Loucy (cell line): Measurements from ENCODE around the gene SORCS1.

ENCODE experiments used
- H2AFZ ChIP-seq: fragments of 200-600 bp; sonication (generic); 2 replicates; pipeline ENCODE4 v1.6.0; 2016; ENCODE audit warnings: antibody characterized with exemption, mild to moderate bottlenecking, low read length, moderate library complexity
- H3F3A ChIP-seq: fragments of 200-600 bp; 2 replicates; pipeline ENCODE4 v1.6.0; 2016; ENCODE audit warnings: antibody characterized with exemption, low read depth, mild to moderate bottlenecking
- H3K27me3 ChIP-seq: fragments of 200-600 bp; sonication (generic); 2 replicates; pipeline ENCODE4 v1.6.1; 2014; ENCODE audit warnings: low read length, mild to moderate bottlenecking; ENCODE audit not compliant: insufficient read depth, poor library complexity, severe bottlenecking
- H3K36me3 ChIP-seq: fragments of 200-600 bp; sonication (generic); 2 replicates; pipeline ENCODE4 v1.6.1; 2016; ENCODE audit warnings: low read length; ENCODE audit not compliant: insufficient read depth
- H3K4me1 ChIP-seq: fragments of 200-600 bp; sonication (generic); 2 replicates; pipeline ENCODE4 v1.5.1; 2014; ENCODE audit warnings: low read length, mild to moderate bottlenecking; ENCODE audit not compliant: insufficient read depth, poor library complexity, severe bottlenecking
- H3K4me2 ChIP-seq: fragments of 200-600 bp; sonication (generic); 2 replicates; pipeline ENCODE4 v1.6.0; 2014; ENCODE audit warnings: antibody characterized with exemption, low read length, low read depth, mild to moderate bottlenecking; ENCODE audit not compliant: poor library complexity, severe bottlenecking
- H3K4me3 ChIP-seq: fragments of 200-600 bp; sonication (generic); 2 replicates; pipeline ENCODE4 v1.5.1; 2014; ENCODE audit warnings: low read length, mild to moderate bottlenecking, mixed read lengths; ENCODE audit not compliant: poor library complexity, severe bottlenecking
- H3K79me2 ChIP-seq: fragments of 200-600 bp; sonication (generic); 2 replicates; pipeline ENCODE4 v1.6.1; 2014; ENCODE audit warnings: low read length; ENCODE audit not compliant: insufficient read depth
- H3K9ac ChIP-seq: fragments of 200-600 bp; sonication (generic); 2 replicates; pipeline ENCODE4 v1.6.0; 2014; ENCODE audit warnings: mild to moderate bottlenecking, low read depth, low read length, moderate library complexity; ENCODE audit not compliant: poor library complexity, severe bottlenecking
- H3K9me2 ChIP-seq: fragments of 200-600 bp; sonication (generic); replicated peaks from 2 replicates; pipeline ENCODE4 v1.6.1; 2016; ENCODE audit warnings: low read depth, low read length, mixed read lengths
- H3K9me3 ChIP-seq: fragments of 200-600 bp; sonication (generic); 2 replicates; pipeline ENCODE4 v1.6.1; 2014; ENCODE audit warnings: mild to moderate bottlenecking, antibody characterized with exemption, low read length, low read depth; ENCODE audit not compliant: insufficient read depth
- H4K20me1 ChIP-seq: fragments of 200-600 bp; sonication (generic); 2 replicates; pipeline ENCODE4 v1.6.0; 2014; ENCODE audit warnings: antibody characterized with exemption, low read length, mild to moderate bottlenecking; ENCODE audit not compliant: insufficient read depth, poor library complexity, severe bottlenecking
- CTCF ChIP-seq: fragments of 200-600 bp; sonication (generic); conservative IDR thresholded peaks from 2 replicates; pipeline ENCODE4 v1.5.1; 2014; ENCODE audit warnings: mild to moderate bottlenecking, antibody characterized with exemption, low read length
- EZH2phosphoT487 ChIP-seq: fragments of 200-600 bp; IDR thresholded peaks from 2 replicates; pipeline ENCODE4 v1.6.1; 2018; ENCODE audit warnings: antibody characterized with exemption, mild to moderate bottlenecking, moderate library complexity, borderline replicate concordance

The SORCS1 gene

GRCh38 chr10:106660550-106660949 is 504.0 kb downstream of the SORCS1 start:
- Histone ChIP-seq H4K20me1 (no peaks in the 10 kb centered on the region), H3K9ac (no peak overlapping the region), H2AFZ (no peak overlapping the region), H3K9me3 (no peaks in the 10 kb centered on the region), H3K9me2 (no peaks in the 10 kb centered on the region), H3K36me3 (no peaks in the 10 kb centered on the region), H3K79me2 (no peaks in the 10 kb centered on the region), H3F3A (no peaks in the 10 kb centered on the region), H3K4me2 (no peak overlapping the region), H3K4me3 (no peak overlapping the region), H3K27me3 (no peaks in the 10 kb centered on the region), H3K4me1 (no peaks in the 10 kb centered on the region)
- TF ChIP-seq CTCF: no peak
- TF ChIP-seq EZH2phosphoT487: no peak

- no peaks in the 10 kb centered on the region for H3K27me3 ChIP-seq
- no peak overlapping the region for H3K9ac ChIP-seq
- H3K9me2 ChIP-seq: no peaks in the 10 kb centered on the region
- H3F3A ChIP-seq: no peaks in the 10 kb centered on the region
- H3K4me3 ChIP-seq: no peak overlapping the region
- H3K79me2 ChIP-seq: no peaks in the 10 kb centered on the region
- H4K20me1 ChIP-seq: no peaks in the 10 kb centered on the region
- H2AFZ ChIP-seq: no peak overlapping the region
- no peaks in the 10 kb centered on the region for H3K36me3 ChIP-seq
- H3K4me2 ChIP-seq: no peak overlapping the region
- no peaks in the 10 kb centered on the region for H3K4me1 ChIP-seq
- H3K9me3 ChIP-seq: no peaks in the 10 kb centered on the region
- TF ChIP-seq CTCF: no peak
- TF ChIP-seq EZH2phosphoT487: no peak
Observed at GRCh38 chr10:106655636-106656035, 508.9 kb downstream of the SORCS1 start.

- H3K4me3 ChIP-seq: no peak overlapping the region
- no peaks in the 10 kb centered on the region for H3K4me1 ChIP-seq
- TF ChIP-seq CTCF: no peak
- no peak for TF ChIP-seq EZH2phosphoT487
- no peak overlapping the region for H2AFZ ChIP-seq
- H3K9me2 ChIP-seq: no peaks in the 10 kb centered on the region
- no peaks in the 10 kb centered on the region for H3F3A ChIP-seq
- no peak overlapping the region for H3K9ac ChIP-seq
- H3K27me3 ChIP-seq: no peaks in the 10 kb centered on the region
- H3K79me2 ChIP-seq: no peaks in the 10 kb centered on the region
- no peak overlapping the region for H3K4me2 ChIP-seq
- no peaks in the 10 kb centered on the region for H3K36me3 ChIP-seq
- H3K9me3 ChIP-seq: no peaks in the 10 kb centered on the region
- H4K20me1 ChIP-seq: no peaks in the 10 kb centered on the region
Observed at GRCh38 chr10:106655165-106655564, 509.3 kb downstream of the SORCS1 start.
